H9 (cell line): Measurements from ENCODE around the gene ZNF512. TPM values are rescaled to one million over a fixed set of nuclear protein-coding genes. Genes with fewer than 3 reads are reported as not detected.

ENCODE experiments used
- DNase-seq: peaks from one replicate; pipeline ENCODE4 v3.0.0-alpha.2; 2017
- H2AFZ ChIP-seq: one replicate; pipeline ENCODE4 v1.6.1; 2013; ENCODE audit warnings: mild to moderate bottlenecking, low read length, control low read depth, moderate library complexity
- H2AK5ac ChIP-seq: 2 replicates; pipeline ENCODE4 v1.6.1; 2013; ENCODE audit warnings: low read length, control low read depth, mixed read lengths; ENCODE audit not compliant: insufficient read length
- H2BK120ac ChIP-seq: one replicate; pipeline ENCODE4 v1.6.1; 2013; ENCODE audit warnings: low read depth, mild to moderate bottlenecking, low read length, control low read depth, inconsistent platforms; ENCODE audit not compliant: poor library complexity, severe bottlenecking
- H2BK12ac ChIP-seq: 2 replicates; pipeline ENCODE4 v1.6.1; 2013; ENCODE audit warnings: low read length, control low read depth, mixed read lengths, low read depth; ENCODE audit not compliant: insufficient read length
- H2BK15ac ChIP-seq: 2 replicates; pipeline ENCODE4 v1.6.1; 2013; ENCODE audit warnings: low read depth, low read length, control low read depth
- H2BK20ac ChIP-seq: one replicate; pipeline ENCODE4 v1.6.1; 2013; ENCODE audit warnings: low read depth, mild to moderate bottlenecking, low read length, control low read depth, inconsistent platforms; ENCODE audit not compliant: poor library complexity, severe bottlenecking
- H2BK5ac ChIP-seq: 2 replicates; pipeline ENCODE4 v1.6.1; 2013; ENCODE audit warnings: low read length, control low read depth, mixed read lengths; ENCODE audit not compliant: insufficient read length
- H3K14ac ChIP-seq: 2 replicates; pipeline ENCODE4 v1.6.1; 2013; ENCODE audit warnings: low read length, control low read depth; ENCODE audit not compliant: insufficient read depth
- H3K18ac ChIP-seq: 2 replicates; pipeline ENCODE4 v1.6.1; 2013; ENCODE audit warnings: low read depth, mild to moderate bottlenecking, mixed read lengths, low read length, control low read depth; ENCODE audit not compliant: insufficient read length
- H3K23ac ChIP-seq: 2 replicates; pipeline ENCODE4 v1.6.1; 2013; ENCODE audit warnings: low read length, control low read depth, mixed read lengths, low read depth; ENCODE audit not compliant: insufficient read length
- H3K23me2 ChIP-seq: 2 replicates; pipeline ENCODE4 v1.6.1; 2013; ENCODE audit warnings: low read depth, mild to moderate bottlenecking, mixed read lengths, low read length, control low read depth; ENCODE audit not compliant: insufficient read length, poor library complexity, severe bottlenecking
- H3K27ac ChIP-seq: 2 replicates; pipeline ENCODE4 v1.5.1; 2013; ENCODE audit warnings: low read length, control low read depth, mixed read lengths, low read depth; ENCODE audit not compliant: insufficient read length
- H3K27me3 ChIP-seq: 2 replicates; pipeline ENCODE4 v1.6.1; 2013; ENCODE audit warnings: low read length, control low read depth, inconsistent platforms; ENCODE audit not compliant: insufficient read depth
- H3K4ac ChIP-seq: 2 replicates; pipeline ENCODE4 v1.6.1; 2013; ENCODE audit warnings: low read depth, mild to moderate bottlenecking, control low read depth, inconsistent platforms, low read length, moderate library complexity
- H3K4me1 ChIP-seq: 2 replicates; pipeline ENCODE4 v1.6.1; 2013; ENCODE audit warnings: low read length, control low read depth, inconsistent platforms; ENCODE audit not compliant: insufficient read depth
- H3K4me2 ChIP-seq: 2 replicates; pipeline ENCODE4 v1.6.1; 2013; ENCODE audit warnings: low read length, control low read depth, mixed read lengths; ENCODE audit not compliant: insufficient read length, insufficient read depth
- H3K56ac ChIP-seq: 2 replicates; pipeline ENCODE4 v1.6.1; 2013; ENCODE audit warnings: low read depth, mild to moderate bottlenecking, mixed read lengths, low read length, control low read depth; ENCODE audit not compliant: insufficient read length
- H3K79me1 ChIP-seq: 2 replicates; pipeline ENCODE4 v1.6.1; 2013; ENCODE audit warnings: low read depth, mild to moderate bottlenecking, moderate library complexity, low read length, control low read depth, inconsistent platforms; ENCODE audit not compliant: insufficient read depth, poor library complexity, severe bottlenecking
- H3K79me2 ChIP-seq: 2 replicates; pipeline ENCODE4 v1.6.1; 2013; ENCODE audit warnings: low read length, control low read depth, inconsistent platforms; ENCODE audit not compliant: insufficient read depth
- H3K9ac ChIP-seq: 2 replicates; pipeline ENCODE4 v1.6.1; 2013; ENCODE audit warnings: low read length, control low read depth, mixed read lengths; ENCODE audit not compliant: insufficient read length; ENCODE audit errors: extremely low read depth
- H3K9me3 ChIP-seq: one replicate; pipeline ENCODE4 v1.6.1; 2013; ENCODE audit warnings: low read depth, low read length, inconsistent platforms; ENCODE audit not compliant: control insufficient read depth
- H3T11ph ChIP-seq: one replicate; pipeline ENCODE4 v1.6.1; 2013; ENCODE audit warnings: mild to moderate bottlenecking, low read length, control low read depth, inconsistent platforms
- H4K20me1 ChIP-seq: one replicate; pipeline ENCODE4 v1.6.1; 2013; ENCODE audit not compliant: control insufficient read depth, insufficient read length, insufficient read depth
- H4K5ac ChIP-seq: 2 replicates; pipeline ENCODE4 v1.6.1; 2013; ENCODE audit warnings: low read depth, mild to moderate bottlenecking, mixed read lengths, low read length, control low read depth; ENCODE audit not compliant: insufficient read length
- H4K8ac ChIP-seq: replicated peaks from 2 replicates; pipeline ENCODE4 v1.6.1; 2013; ENCODE audit warnings: low read length, control low read depth, mixed read lengths, low read depth; ENCODE audit not compliant: insufficient read length
- H4K91ac ChIP-seq: 2 replicates; pipeline ENCODE4 v1.6.1; 2013; ENCODE audit warnings: low read depth, mild to moderate bottlenecking, moderate library complexity, mixed read lengths, low read length, control low read depth; ENCODE audit not compliant: insufficient read length
- H3K27ac Mint-ChIP-seq, 3 experiments: 2 replicates in 2 of 3; 3 replicates in 1 of 3; pipeline ENCODE4 v1.8.0; 2020 to 2021; ENCODE audit warnings: mixed read lengths in 3 of 3, mild to moderate bottlenecking in 1 of 3, moderate library complexity in 1 of 3
- H3K27me3 Mint-ChIP-seq: 2 replicates; pipeline ENCODE4 v1.8.0; 2021; ENCODE audit warnings: low read depth, mild to moderate bottlenecking, moderate library complexity, mixed read lengths
- H3K36me3 Mint-ChIP-seq, 3 experiments: 2 replicates in 2 of 3; 3 replicates in 1 of 3; pipeline ENCODE4 v1.8.0; 2020 to 2021; ENCODE audit warnings: low read depth in 3 of 3, mixed read lengths in 3 of 3; ENCODE audit not compliant: insufficient read depth in 1 of 3
- H3K4me1 Mint-ChIP-seq, 2 experiments: 2 replicates each; pipeline ENCODE4 v1.8.0; 2020; ENCODE audit warnings: mixed read lengths in 2 of 2
- H3K4me3 Mint-ChIP-seq, 2 experiments: 2 replicates in 1 of 2; 3 replicates in 1 of 2; pipeline ENCODE4 v1.8.0; 2020 to 2021; ENCODE audit warnings: mild to moderate bottlenecking in 2 of 2, mixed read lengths in 2 of 2, moderate library complexity in 1 of 2
- H3K9me3 Mint-ChIP-seq, 2 experiments: 2 replicates in 1 of 2; 3 replicates in 1 of 2; pipeline ENCODE4 v1.8.0; 2020; ENCODE audit warnings: mild to moderate bottlenecking in 2 of 2, mixed read lengths in 2 of 2, moderate library complexity in 1 of 2
- WGBS: extraction: QIAGEN DNeasy Blood & Tissue Kit; methylation state at CpG from one replicate; pipeline ENCODE4 v1.1.7; 2013; ENCODE audit warnings: missing lambda C conversion rate, low lambda C conversion rate, mixed read lengths; ENCODE audit not compliant: insufficient read length; ENCODE audit errors: extremely low coverage; 5-methylcytosine and 5-hydroxymethylcytosine counted together
- total RNA-seq: library from RNA; stranded (reverse); gene quantifications from 2 replicates; pipeline ENCODE4 v1.2.1, GENCODE V29; 2021
- TF ChIP-seq, protein P1 (sequence below): fragments of 200-600 bp; sonication (generic); conservative IDR thresholded peaks from 3 replicates; pipeline ENCODE4 v1.8.0; 2021; ENCODE audit warnings: antibody characterized with exemption, mild to moderate bottlenecking

ZNF512 gene
- total RNA-seq, 1 experiment from 2014 or later = 38.2 TPM

DNA sequence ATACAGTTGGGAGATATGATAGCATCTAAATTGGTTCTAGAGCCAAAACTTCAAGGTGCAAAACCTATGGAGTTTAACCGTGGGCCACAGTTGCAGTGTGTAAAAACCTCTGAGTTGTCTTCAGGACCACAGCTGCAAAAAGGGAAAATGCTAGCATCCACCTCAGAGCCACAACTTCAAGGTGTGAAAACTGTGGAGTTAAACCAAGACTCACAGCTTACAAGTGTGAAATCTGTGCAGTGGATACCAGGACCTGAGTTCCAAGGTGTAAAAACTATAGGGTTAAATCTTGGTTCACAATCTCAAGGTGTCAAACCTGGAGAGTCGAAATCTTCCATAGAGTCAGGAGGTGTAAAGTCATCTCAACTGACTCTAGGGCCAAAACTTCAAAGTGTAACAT lies 10.4 kb upstream of the ZNF512 start:
- TF ChIP-seq, protein P1, sequence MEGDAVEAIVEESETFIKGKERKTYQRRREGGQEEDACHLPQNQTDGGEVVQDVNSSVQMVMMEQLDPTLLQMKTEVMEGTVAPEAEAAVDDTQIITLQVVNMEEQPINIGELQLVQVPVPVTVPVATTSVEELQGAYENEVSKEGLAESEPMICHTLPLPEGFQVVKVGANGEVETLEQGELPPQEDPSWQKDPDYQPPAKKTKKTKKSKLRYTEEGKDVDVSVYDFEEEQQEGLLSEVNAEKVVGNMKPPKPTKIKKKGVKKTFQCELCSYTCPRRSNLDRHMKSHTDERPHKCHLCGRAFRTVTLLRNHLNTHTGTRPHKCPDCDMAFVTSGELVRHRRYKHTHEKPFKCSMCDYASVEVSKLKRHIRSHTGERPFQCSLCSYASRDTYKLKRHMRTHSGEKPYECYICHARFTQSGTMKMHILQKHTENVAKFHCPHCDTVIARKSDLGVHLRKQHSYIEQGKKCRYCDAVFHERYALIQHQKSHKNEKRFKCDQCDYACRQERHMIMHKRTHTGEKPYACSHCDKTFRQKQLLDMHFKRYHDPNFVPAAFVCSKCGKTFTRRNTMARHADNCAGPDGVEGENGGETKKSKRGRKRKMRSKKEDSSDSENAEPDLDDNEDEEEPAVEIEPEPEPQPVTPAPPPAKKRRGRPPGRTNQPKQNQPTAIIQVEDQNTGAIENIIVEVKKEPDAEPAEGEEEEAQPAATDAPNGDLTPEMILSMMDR = no peak
- H3K9me3 Mint-ChIP-seq = peaks cover 0 to 22% of the 10 kb centered on the region in 2 experiments; a peak in 4 of 5 replicates

More for the DNA sequence above, 10.4 kb upstream of the ZNF512 start:
- Histone ChIP-seq H3K9ac (no peak overlapping the region), H3K23me2 (no peaks in the 10 kb centered on the region), H4K8ac (no peak overlapping the region), H2BK20ac (no peak overlapping the region), H3K4me2 (no peak overlapping the region), H3K4me1 (no peaks in the 10 kb centered on the region), H2BK5ac (no peak overlapping the region), H3K18ac (no peak overlapping the region), H3K27me3 (peaks cover 3% of the 10 kb centered on the region; the same call in 1 of the 2 replicates), H3K23ac (no peak overlapping the region), H3K9me3 (peaks cover 7% of the 10 kb centered on the region), H3K4ac (no peak overlapping the region), H2BK15ac (no peak overlapping the region), H4K5ac (no peak overlapping the region), H3K27ac (no peak overlapping the region), H4K20me1 (no peaks in the 10 kb centered on the region), H2AFZ (no peak overlapping the region), H2AK5ac (no peak overlapping the region), H3K14ac (no peak overlapping the region), H4K91ac (no peak overlapping the region), H3K56ac (no peak overlapping the region), H2BK120ac (no peak overlapping the region), H3K79me2 (no peaks in the 10 kb centered on the region), H3T11ph (no peak overlapping the region), H2BK12ac (no peak overlapping the region), H3K79me1 (no peaks in the 10 kb centered on the region)
- DNase-seq = no peak
- Mint-ChIP-seq H3K4me3 (no peak overlapping the region), H3K36me3 (no peaks in the 10 kb centered on the region), H3K4me1 (no peaks in the 10 kb centered on the region), H3K27me3 (peaks cover 86% of the 10 kb centered on the region), H3K27ac (no peak overlapping the region)
- no CpG with 5 or more reads among the region's 2 CpGs for WGBS
